Osteocyte (in vitro differentiated cells): ENCODE data around the gene MR1. TPM values are rescaled to one million over a fixed set of nuclear protein-coding genes. Genes with fewer than 3 reads are reported as not detected.
A peak's percentile ranks its signal among the peaks of the same experiment; 100 is the strongest.

Experiments
- DNase-seq: peaks from one replicate; pipeline ENCODE4 v3.0.0; 2021; ENCODE audit warnings: mixed read lengths; ENCODE audit not compliant: unreplicated experiment; ENCODE audit errors: extremely low spot score
- H3K27ac Mint-ChIP-seq: one replicate; pipeline ENCODE4 v1.8.0; 2021; ENCODE audit warnings: mild to moderate bottlenecking, mixed read lengths; ENCODE audit not compliant: unreplicated experiment
- H3K27me3 Mint-ChIP-seq: one replicate; pipeline ENCODE4 v1.8.0; 2021; ENCODE audit warnings: mixed read lengths; ENCODE audit not compliant: unreplicated experiment
- H3K36me3 Mint-ChIP-seq: one replicate; pipeline ENCODE4 v1.8.0; 2021; ENCODE audit warnings: mixed read lengths; ENCODE audit not compliant: unreplicated experiment
- H3K4me1 Mint-ChIP-seq: one replicate; pipeline ENCODE4 v1.8.0; 2021; ENCODE audit warnings: mixed read lengths; ENCODE audit not compliant: unreplicated experiment
- H3K4me3 Mint-ChIP-seq: one replicate; pipeline ENCODE4 v1.8.0; 2021; ENCODE audit warnings: mild to moderate bottlenecking, moderate library complexity, mixed read lengths; ENCODE audit not compliant: unreplicated experiment
- H3K9me3 Mint-ChIP-seq: one replicate; pipeline ENCODE4 v1.8.0; 2021; ENCODE audit warnings: mixed read lengths; ENCODE audit not compliant: unreplicated experiment
- CTCF ChIP-seq: fragments of 200-600 bp; sonication (generic); IDR thresholded peaks from 2 replicates; pipeline ENCODE4 v1.5.0; 2021; ENCODE audit warnings: antibody characterized with exemption, mild to moderate bottlenecking, moderate library complexity
- total RNA-seq: library from RNA; stranded (reverse); gene quantifications from 2 replicates; pipeline ENCODE4 v1.2.1, GENCODE V29; 2021

Gene MR1
- total RNA-seq, 1 donor from 2014 or later, result 4.3 TPM

- H3K27me3 Mint-ChIP-seq, result no peaks in the 10 kb centered on the region
- peaks cover 92% of the 10 kb centered on the region for H3K4me1 Mint-ChIP-seq
- peaks cover 20% of the 10 kb centered on the region for H3K36me3 Mint-ChIP-seq
- peak overlapping the region; percentile 94 for H3K27ac Mint-ChIP-seq
- no peak for TF ChIP-seq CTCF
- no peaks in the 10 kb centered on the region for H3K9me3 Mint-ChIP-seq
- DNase-seq, result no peak
- peak overlapping the region; percentile 56 for H3K4me3 Mint-ChIP-seq
Observed at GRCh38 chr1:181095260-181095659, 61.5 kb downstream of the MR1 start.

- H3K27ac Mint-ChIP-seq, result peak overlapping the region; percentile 94
- H3K9me3 Mint-ChIP-seq, result no peaks in the 10 kb centered on the region
- no peak for DNase-seq
- peak overlapping the region; percentile 7 for H3K4me3 Mint-ChIP-seq
- peaks cover 18% of the 10 kb centered on the region for H3K36me3 Mint-ChIP-seq
- no peak for TF ChIP-seq CTCF
- H3K27me3 Mint-ChIP-seq, result no peaks in the 10 kb centered on the region
- H3K4me1 Mint-ChIP-seq, result peaks cover 95% of the 10 kb centered on the region
Observed at GRCh38 chr1:181095763-181096184, 62.0 kb downstream of the MR1 start.

GRCh38 chr1:181097242-181097641 lies 63.5 kb downstream of the MR1 start:
- no peak for DNase-seq
- Mint-ChIP-seq H3K27ac (peak overlapping the region; percentile 62), H3K9me3 (no peaks in the 10 kb centered on the region), H3K27me3 (no peaks in the 10 kb centered on the region), H3K4me1 (peaks cover 96% of the 10 kb centered on the region), H3K4me3 (peak overlapping the region; percentile 23), H3K36me3 (peaks cover 7% of the 10 kb centered on the region)
- no peak for TF ChIP-seq CTCF

- no peaks in the 10 kb centered on the region for H3K9me3 Mint-ChIP-seq
- H3K27ac Mint-ChIP-seq, result peak overlapping the region; percentile 73
- no peak for DNase-seq
- no peaks in the 10 kb centered on the region for H3K27me3 Mint-ChIP-seq
- H3K4me1 Mint-ChIP-seq, result peaks cover 98% of the 10 kb centered on the region
- H3K4me3 Mint-ChIP-seq, result no peak overlapping the region
- no peaks in the 10 kb centered on the region for H3K36me3 Mint-ChIP-seq
- no peak for TF ChIP-seq CTCF
Observed at GRCh38 chr1:181099152-181100014, 65.6 kb downstream of the MR1 start.

GRCh38 chr1:181100015-181100905 lies 66.5 kb downstream of the MR1 start:
- no peak for TF ChIP-seq CTCF
- H3K27ac Mint-ChIP-seq, result peak overlapping the region; percentile 73
- no peaks in the 10 kb centered on the region for H3K27me3 Mint-ChIP-seq
- H3K4me1 Mint-ChIP-seq, result peaks cover 92% of the 10 kb centered on the region
- DNase-seq, result no peak
- no peaks in the 10 kb centered on the region for H3K36me3 Mint-ChIP-seq
- no peak overlapping the region for H3K4me3 Mint-ChIP-seq
- H3K9me3 Mint-ChIP-seq, result no peaks in the 10 kb centered on the region
